Sciatic nerve (tissue), 2 donors: ENCODE data around the gene HYCC2. TPM values are rescaled to one million over a fixed set of nuclear protein-coding genes. Genes with fewer than 3 reads are reported as not detected.
"Not testable (repeated sequence)": the region's sequence is repeated elsewhere in the genome, so short reads cannot be mapped to it uniquely, and the experiment has no call there.

ENCODE experiments used
- ATAC-seq: fragments of 200-7000 bp; cut with Tn5 transposase; one replicate; pipeline ENCODE4 v1.9.1; 2020; ENCODE audit warnings: mild to moderate bottlenecking, moderate library complexity
- DNase-seq: peaks from one replicate; pipeline ENCODE4 v3.0.0-alpha.2; 2020; ENCODE audit warnings: low spot score
- intact Hi-C: fragments of 100-400 bp; cut with DNase I; formaldehyde crosslinking; loops from one replicate; pipeline ENCODE4 v1.14.2; 2022
- total RNA-seq: library from RNA; stranded (reverse); fragmentation: NEBNext Ultra II Directional; extraction: Animal tissue kit (Norgen Biotek cat#: 25700); gene quantifications from one replicate; pipeline ENCODE4 v1.2.1, GENCODE V29; 2021
- donor health status: DM: no; HTN: no; CAD: no.
- donor health status: DM: no; HTN: no; CAD: no.

The HYCC2 gene
- total RNA-seq, 1 donor from 2014 or later: 35.0 TPM

GRCh38 chr2:201074996-201075395, 3.5 kb upstream of the HYCC2 start:
- DNase-seq: no peak
- intact Hi-C loops: no loop called here
- no peak for ATAC-seq

- DNase-seq (no peak), ATAC-seq (no peak)
- intact Hi-C loops: no loop called here
These were observed 1.6 kb upstream of the HYCC2 start for GRCh38 chr2:201073071-201073470.

GRCh38 chr2:201072201-201072530, 695 bp upstream of the HYCC2 start:
- ATAC-seq (no peak), DNase-seq (no peak)
- intact Hi-C loops: no loop called here

- intact Hi-C loops: no loop called here
- peak; percentile 18 for ATAC-seq
These were observed 458 bp downstream of the HYCC2 start for GRCh38 chr2:201070948-201071478.

GRCh38 chr2:201064797-201065329, 6.6 kb downstream of the HYCC2 start:
- intact Hi-C loops: loop anchor here (10.0 kb wide), 1 partner anchor 160 kb away; no protein-coding TSS in a partner anchor
- no peak for DNase-seq
- no peak for ATAC-seq

More at GRCh38 chr2:201070948-201071478, 458 bp downstream of the HYCC2 start:
- peak; percentile 60 for DNase-seq

GRCh38 chr2:201063516-201063915, 8.0 kb downstream of the HYCC2 start:
- DNase-seq, ATAC-seq: not testable (repeated sequence)
- intact Hi-C loops: loop anchor here (10.0 kb wide), 1 partner anchor 159 kb away; no protein-coding TSS in a partner anchor

- DNase-seq (no peak), ATAC-seq (no peak)
- intact Hi-C loops: loop anchor here (10.0 kb wide), 1 partner anchor 155 kb away; no protein-coding TSS in a partner anchor
These were observed 11.3 kb downstream of the HYCC2 start for GRCh38 chr2:201059961-201060755.

GRCh38 chr2:201058914-201059313, 12.6 kb downstream of the HYCC2 start:
- ATAC-seq: no peak
- no peak for DNase-seq
- intact Hi-C loops: no loop called here

GRCh38 chr2:201057715-201058248, 13.7 kb downstream of the HYCC2 start:
- ATAC-seq (no peak), DNase-seq (no peak)
- intact Hi-C loops: no loop called here

- DNase-seq (no peak), ATAC-seq (peak; percentile 13)
- intact Hi-C loops: no loop called here
These were observed 14.4 kb downstream of the HYCC2 start for GRCh38 chr2:201057087-201057521.

- DNase-seq (no peak), ATAC-seq (no peak)
- intact Hi-C loops: no loop called here
These were observed 22.0 kb downstream of the HYCC2 start for GRCh38 chr2:201049455-201049854.

- DNase-seq (no peak), ATAC-seq (no peak)
- intact Hi-C loops: no loop called here
These were observed 24.6 kb downstream of the HYCC2 start for GRCh38 chr2:201046881-201047280.

GRCh38 chr2:201043050-201043449, 28.4 kb downstream of the HYCC2 start:
- intact Hi-C loops, ATAC-seq, DNase-seq: not testable (repeated sequence)

- ATAC-seq, intact Hi-C loops, DNase-seq: not testable (repeated sequence)
These were observed 29.0 kb downstream of the HYCC2 start for GRCh38 chr2:201042451-201042850.

- no peak for ATAC-seq
- intact Hi-C loops: no loop called here
These were observed 30.4 kb downstream of the HYCC2 start for GRCh38 chr2:201040867-201041628.

GRCh38 chr2:201038855-201039254, 32.6 kb downstream of the HYCC2 start:
- intact Hi-C loops: no loop called here
- ATAC-seq (no peak), DNase-seq (no peak)

More at GRCh38 chr2:201040867-201041628, 30.4 kb downstream of the HYCC2 start:
- no peak for DNase-seq

GRCh38 chr2:201038361-201038760, 33.1 kb downstream of the HYCC2 start:
- ATAC-seq, intact Hi-C loops, DNase-seq: not testable (repeated sequence)

GRCh38 chr2:201034355-201034754, 37.1 kb downstream of the HYCC2 start:
- ATAC-seq, DNase-seq, intact Hi-C loops: not testable (repeated sequence)

- DNase-seq (no peak), ATAC-seq (no peak)
- intact Hi-C loops: no loop called here
These were observed 47.0 kb downstream of the HYCC2 start for GRCh38 chr2:201024518-201024917.
